GM12878 (cell line): ENCODE measurements around the gene FAM120AOS. TPM values are rescaled to one million over a fixed set of nuclear protein-coding genes. Genes with fewer than 3 reads are reported as not detected.

Source experiments
- ATAC-seq: fragments of 200-7000 bp; cut with Tn5 transposase; 3 replicates; pipeline ENCODE4 v1.9.1; 2020; ENCODE audit warnings: mild to moderate bottlenecking, moderate library complexity
- BruUV-seq: library from RNA; stranded (reverse); fragments of 400-500 nt; replicated peaks from 2 replicates; lab custom pipeline; 2021; lab: Mats Ljungman, UMichigan
- CTCF ChIA-PET: fragments of 300-600 bp; sonication (Branson Sonifier 250); formaldehyde crosslinking; extraction: SDS; loops from one replicate; lab custom pipeline; 2021; ENCODE audit warnings: inconsistent platforms; lab: Yijun Ruan, JAX
- POLR2A ChIA-PET: fragments of 350-600 bp; formaldehyde crosslinking; extraction: SDS; loops from one replicate; lab custom pipeline; 2021; ENCODE audit warnings: inconsistent platforms; lab: Charles Lee
- RAD21 ChIA-PET: fragments of 300-600 bp; sonication (Branson Sonifier 250); formaldehyde crosslinking; loops from one replicate; lab custom pipeline; 2023; ENCODE audit warnings: antibody characterized with exemption; ENCODE audit not compliant: unreplicated experiment; lab: Charles Lee
- SMC1A ChIA-PET: fragments of 300-600 bp; sonication (Branson Sonifier 250); formaldehyde crosslinking; loops from one replicate; lab custom pipeline; 2023; ENCODE audit not compliant: unreplicated experiment, uncharacterized antibody; lab: Charles Lee
- DNase-seq: peaks from one replicate; pipeline ENCODE4 v3.0.0-alpha.2; 2011; ENCODE audit warnings: low read depth, low spot score
- FAIRE-seq: peaks from 3 replicates; lab custom pipeline; 2011; peaks lifted over from hg19 to GRCh38; lab: Jason Lieb, UNC
- H2AFZ ChIP-seq: 2 replicates; pipeline ENCODE4 v1.6.0; 2011; ENCODE audit warnings: low read depth, low read length, control low read depth; ENCODE audit not compliant: control insufficient read depth
- H3K27ac ChIP-seq: 2 replicates; pipeline ENCODE4 v1.5.1; 2011; ENCODE audit warnings: control low read depth; ENCODE audit not compliant: control insufficient read depth, insufficient read depth
- H3K27me3 ChIP-seq, 2 experiments: replicated peaks in 1 of 2; 2 replicates each; pipeline versions ENCODE4 v1.6.0 to v1.6.1; 2011; ENCODE audit warnings: low read length in 1 of 2; ENCODE audit not compliant: control insufficient read depth in 2 of 2, insufficient read depth in 2 of 2
- H3K36me3 ChIP-seq, 2 experiments: 2 replicates each; pipeline ENCODE4 v1.5.1; 2011; ENCODE audit warnings: low read length in 1 of 2; ENCODE audit not compliant: control insufficient read depth in 2 of 2, insufficient read depth in 2 of 2
- H3K4me1 ChIP-seq: 2 replicates; pipeline ENCODE4 v1.6.1; 2011; ENCODE audit warnings: mild to moderate bottlenecking, low read length, moderate library complexity, mixed read lengths; ENCODE audit not compliant: control insufficient read depth, insufficient read depth
- H3K4me2 ChIP-seq: 2 replicates; pipeline ENCODE4 v1.6.0; 2011; ENCODE audit warnings: control low read depth; ENCODE audit not compliant: control insufficient read depth, insufficient read depth
- H3K4me3 ChIP-seq: fragments of 200-600 bp; sonication (generic); 2 replicates; pipeline ENCODE4 v1.5.1; 2016
- H3K79me2 ChIP-seq: 2 replicates; pipeline ENCODE4 v1.6.0; 2011; ENCODE audit warnings: low read length; ENCODE audit not compliant: control insufficient read depth, insufficient read depth
- H3K9ac ChIP-seq: 2 replicates; pipeline ENCODE4 v1.8.0; 2011; ENCODE audit warnings: low read length, control low read depth, mixed read lengths; ENCODE audit not compliant: control insufficient read depth, insufficient read depth
- H3K9me3 ChIP-seq: replicated peaks from 3 replicates; pipeline ENCODE4 v1.5.1; 2011; ENCODE audit warnings: mild to moderate bottlenecking, low read length; ENCODE audit not compliant: control insufficient read depth, insufficient read depth
- H4K20me1 ChIP-seq: 2 replicates; pipeline ENCODE4 v1.6.0; 2011; ENCODE audit not compliant: control insufficient read depth, insufficient read depth
- ASH2L ChIP-seq: fragments of 300-600, 200-600 bp; sonication (generic); IDR thresholded peaks from 2 replicates; pipeline ENCODE4 v1.6.1; 2017; ENCODE audit warnings: low read depth, mild to moderate bottlenecking, borderline replicate concordance
- BCLAF1 ChIP-seq: fragments of 450-650 bp; IDR thresholded peaks from 2 replicates; pipeline ENCODE4 v1.6.1; 2017; ENCODE audit warnings: antibody characterized with exemption, mild to moderate bottlenecking, moderate library complexity
- CBFB ChIP-seq: IDR thresholded peaks from 2 replicates; pipeline ENCODE4 v1.6.1; 2016; ENCODE audit warnings: antibody characterized with exemption, low read depth
- CBX5 ChIP-seq: sonication (generic); IDR thresholded peaks from 2 replicates; pipeline ENCODE4 v1.6.1; 2016; ENCODE audit warnings: low read depth, moderate library complexity, mild to moderate bottlenecking, inconsistent platforms
- DPF2 ChIP-seq: fragments of 450-650 bp; IDR thresholded peaks from 2 replicates; pipeline ENCODE4 v1.6.1; 2017; ENCODE audit warnings: mild to moderate bottlenecking
- GATAD2B ChIP-seq: fragments of 450-650 bp; conservative IDR thresholded peaks from 2 replicates; pipeline ENCODE4 v1.6.1; 2017; ENCODE audit warnings: low read depth, mild to moderate bottlenecking, moderate library complexity
- IKZF1 ChIP-seq: fragments of 450-650 bp; conservative IDR thresholded peaks from 2 replicates; pipeline ENCODE4 v1.6.1; 2017; ENCODE audit warnings: antibody characterized with exemption, mild to moderate bottlenecking
- KLF5 ChIP-seq: fragments of 450-650 bp; IDR thresholded peaks from 2 replicates; pipeline ENCODE4 v1.6.1; 2014; ENCODE audit warnings: mild to moderate bottlenecking; ENCODE audit not compliant: partially characterized antibody
- MEF2B ChIP-seq: fragments of 450-650 bp; IDR thresholded peaks from 2 replicates; pipeline ENCODE4 v1.6.1; 2018; ENCODE audit warnings: mild to moderate bottlenecking, moderate library complexity; ENCODE audit not compliant: partially characterized antibody, poor library complexity, severe bottlenecking
- MTA3 ChIP-seq: IDR thresholded peaks from 2 replicates; pipeline ENCODE4 v1.6.1; 2012; ENCODE audit warnings: low read length, inconsistent platforms, borderline replicate concordance
- PAX8 ChIP-seq: fragments of 450-650 bp; IDR thresholded peaks from 2 replicates; pipeline ENCODE4 v1.6.1; 2017; ENCODE audit warnings: mild to moderate bottlenecking, moderate library complexity
- RB1 ChIP-seq: fragments of 450-650 bp; formaldehyde crosslinking; IDR thresholded peaks from 2 replicates; pipeline ENCODE4 v1.6.1; 2017; ENCODE audit warnings: mild to moderate bottlenecking, borderline replicate concordance
- RBBP5 ChIP-seq: fragments of 200-600 bp; sonication (generic); conservative IDR thresholded peaks from 2 replicates; pipeline ENCODE4 v1.6.1; 2016
- RUNX3 ChIP-seq: IDR thresholded peaks from 2 replicates; pipeline ENCODE4 v1.6.1; 2012; ENCODE audit warnings: low read length, inconsistent platforms
- SREBF2 ChIP-seq: IDR thresholded peaks from 2 replicates; pipeline ENCODE4 v1.6.1; 2012; ENCODE audit warnings: mild to moderate bottlenecking, low read length
- TAF1 ChIP-seq: IDR thresholded peaks from 2 replicates; pipeline ENCODE4 v1.6.1; 2011; ENCODE audit warnings: mild to moderate bottlenecking, low read depth, low read length, borderline replicate concordance
- WGBS: methylation state at CpG from one replicate; pipeline ENCODE4 v1.1.6; 2016; ENCODE audit warnings: low lambda C conversion rate; ENCODE audit not compliant: insufficient replicate concordance, insufficient coverage; ENCODE audit errors: missing lambda C conversion rate; 5-methylcytosine and 5-hydroxymethylcytosine counted together
- in situ Hi-C: fragments of 300-500 bp; cut with MboI; formaldehyde crosslinking; loops from 9 replicates; pipeline ENCODE4 v1.14.3; 2018; ENCODE audit warnings: mixed read lengths
- intact Hi-C: fragments of 100-400 bp; cut with micrococcal nuclease; formaldehyde crosslinking; loops from one replicate; pipeline ENCODE4 v1.14.2; 2022; ENCODE audit not compliant: unreplicated experiment
- polyA plus RNA-seq, 11 experiments: library from polyadenylated mRNA; depleted of rRNA in 4 of 11; unstranded in 6 of 11; stranded (reverse) in 5 of 11; fragments of >200 nt; fragmentation: Nextera tagmentation in 4 of 11; fragmentation: Illumina TruSeq in 1 of 11; extraction: Ambion mirVana in 4 of 11; extraction: Trizol in 1 of 11; gene quantifications; 1 replicate in 1 of 11; 2 replicates in 10 of 11; pipeline versions ENCODE4 v1.2.1 to v1.2.3, GENCODE V29; 2011 to 2016; ENCODE audit warnings: inconsistent platforms in 2 of 11, missing spikeins in 2 of 11, low read depth in 1 of 11
- total RNA-seq, 4 experiments: library from RNA; depleted of rRNA in 3 of 4; stranded (reverse); fragments of >200 nt in 3 of 4; fragmentation: Illumina TruSeq in 1 of 4; extraction: Trizol in 1 of 4; gene quantifications; 2 replicates each; pipeline versions ENCODE4 v1.2.1 to v1.2.3, GENCODE V29; 2013 to 2021
- TF ChIP-seq, protein P1 (sequence below): fragments of 150-350 bp; IDR thresholded peaks from 2 replicates; pipeline ENCODE4 v1.6.1; 2016; ENCODE audit warnings: low read depth, low read length
- TF ChIP-seq, protein P2 (sequence below): IDR thresholded peaks from 2 replicates; pipeline ENCODE4 v1.6.1; 2011; ENCODE audit warnings: low read depth, low read length, improper control_type of control experiment, borderline replicate concordance

The FAM120AOS gene
- total and polyA plus RNA-seq, 10 of the 15 experiments (the other 5 are each of a cell fraction or from before 2014, with no cell fraction given): 15.9 to 55.1 (median 34.6) TPM

DNA sequence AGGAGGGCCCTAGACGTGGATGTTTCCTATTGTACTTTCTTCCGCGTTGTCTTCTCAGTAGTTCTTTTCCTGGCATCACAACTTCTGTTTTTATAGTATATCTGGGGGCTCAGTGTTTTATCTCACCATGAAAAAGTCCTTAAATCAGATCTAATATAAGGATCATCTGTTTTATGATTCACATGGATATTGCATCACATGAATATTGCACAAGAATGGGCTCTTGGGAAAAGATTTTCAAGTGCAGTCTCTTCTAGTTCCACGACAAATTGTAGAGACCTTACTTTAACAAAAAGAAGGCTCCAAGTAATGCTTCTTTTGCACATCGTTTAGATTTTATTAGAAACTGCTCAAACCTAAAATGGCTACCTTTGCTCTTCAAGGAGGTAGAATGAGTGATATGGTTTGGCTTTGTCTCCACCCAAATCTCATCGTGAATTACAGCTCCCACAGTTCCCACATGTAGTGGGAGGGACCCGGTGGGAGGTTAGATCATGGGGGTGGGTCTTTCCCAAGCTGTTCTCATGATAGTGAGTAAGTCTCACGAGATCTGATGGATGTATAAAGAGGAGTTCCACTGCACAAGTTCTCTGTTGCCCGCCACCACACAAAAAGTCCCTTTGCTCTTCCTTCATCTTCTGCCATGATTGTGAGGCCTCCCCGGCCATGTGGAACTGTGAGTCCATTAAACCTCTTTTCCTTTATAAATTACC is 55.6 kb downstream of the FAM120AOS start:
- H3K4me3 ChIP-seq: no peak overlapping the region
- H3K27ac ChIP-seq: no peak overlapping the region
- H3K9me3 ChIP-seq: no peaks in the 10 kb centered on the region
- ATAC-seq (no peak), FAIRE-seq (no peak), DNase-seq (no peak)
- H3K79me2 ChIP-seq: no peaks in the 10 kb centered on the region
- in situ Hi-C loops (no loop called here), intact Hi-C loops (no loop called here)
- 48% methylated on average over 10 of the region's 10 CpGs for WGBS
- no peaks in the 10 kb centered on the region for H4K20me1 ChIP-seq
- RAD21 ChIA-PET: no interaction called here
- H3K27me3 ChIP-seq: peaks cover 0 to 2% of the 10 kb centered on the region in 2 experiments; a peak in 1 of 4 replicates
- no peak overlapping the region for H3K9ac ChIP-seq
- BruUV-seq: no TSS peak
- no peaks in the 10 kb centered on the region for H3K4me1 ChIP-seq
- H3K4me2 ChIP-seq: no peak overlapping the region
- CTCF ChIA-PET: no interaction called here
- SMC1A ChIA-PET: no interaction called here
- H3K36me3 ChIP-seq: no peaks in the 10 kb centered on the region
- no peak for TF ChIP-seq CBX5
- TF ChIP-seq CBFB: no peak
- TF ChIP-seq GATAD2B: no peak
- no peak for TF ChIP-seq RB1
- TF ChIP-seq KLF5: no peak
- TF ChIP-seq BCLAF1: no peak
- no peak for TF ChIP-seq RUNX3
- no peak for TF ChIP-seq MEF2B
- no peak for TF ChIP-seq PAX8
- TF ChIP-seq, protein P1, sequence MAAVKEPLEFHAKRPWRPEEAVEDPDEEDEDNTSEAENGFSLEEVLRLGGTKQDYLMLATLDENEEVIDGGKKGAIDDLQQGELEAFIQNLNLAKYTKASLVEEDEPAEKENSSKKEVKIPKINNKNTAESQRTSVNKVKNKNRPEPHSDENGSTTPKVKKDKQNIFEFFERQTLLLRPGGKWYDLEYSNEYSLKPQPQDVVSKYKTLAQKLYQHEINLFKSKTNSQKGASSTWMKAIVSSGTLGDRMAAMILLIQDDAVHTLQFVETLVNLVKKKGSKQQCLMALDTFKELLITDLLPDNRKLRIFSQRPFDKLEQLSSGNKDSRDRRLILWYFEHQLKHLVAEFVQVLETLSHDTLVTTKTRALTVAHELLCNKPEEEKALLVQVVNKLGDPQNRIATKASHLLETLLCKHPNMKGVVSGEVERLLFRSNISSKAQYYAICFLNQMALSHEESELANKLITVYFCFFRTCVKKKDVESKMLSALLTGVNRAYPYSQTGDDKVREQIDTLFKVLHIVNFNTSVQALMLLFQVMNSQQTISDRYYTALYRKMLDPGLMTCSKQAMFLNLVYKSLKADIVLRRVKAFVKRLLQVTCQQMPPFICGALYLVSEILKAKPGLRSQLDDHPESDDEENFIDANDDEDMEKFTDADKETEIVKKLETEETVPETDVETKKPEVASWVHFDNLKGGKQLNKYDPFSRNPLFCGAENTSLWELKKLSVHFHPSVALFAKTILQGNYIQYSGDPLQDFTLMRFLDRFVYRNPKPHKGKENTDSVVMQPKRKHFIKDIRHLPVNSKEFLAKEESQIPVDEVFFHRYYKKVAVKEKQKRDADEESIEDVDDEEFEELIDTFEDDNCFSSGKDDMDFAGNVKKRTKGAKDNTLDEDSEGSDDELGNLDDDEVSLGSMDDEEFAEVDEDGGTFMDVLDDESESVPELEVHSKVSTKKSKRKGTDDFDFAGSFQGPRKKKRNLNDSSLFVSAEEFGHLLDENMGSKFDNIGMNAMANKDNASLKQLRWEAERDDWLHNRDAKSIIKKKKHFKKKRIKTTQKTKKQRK: no peak
- no peak for TF ChIP-seq IKZF1
- TF ChIP-seq, protein P2, sequence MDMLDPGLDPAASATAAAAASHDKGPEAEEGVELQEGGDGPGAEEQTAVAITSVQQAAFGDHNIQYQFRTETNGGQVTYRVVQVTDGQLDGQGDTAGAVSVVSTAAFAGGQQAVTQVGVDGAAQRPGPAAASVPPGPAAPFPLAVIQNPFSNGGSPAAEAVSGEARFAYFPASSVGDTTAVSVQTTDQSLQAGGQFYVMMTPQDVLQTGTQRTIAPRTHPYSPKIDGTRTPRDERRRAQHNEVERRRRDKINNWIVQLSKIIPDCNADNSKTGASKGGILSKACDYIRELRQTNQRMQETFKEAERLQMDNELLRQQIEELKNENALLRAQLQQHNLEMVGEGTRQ: no peak
- no peak for TF ChIP-seq TAF1
- no peak for TF ChIP-seq MTA3
- TF ChIP-seq RBBP5: no peak
- TF ChIP-seq ASH2L: no peak
- TF ChIP-seq SREBF2: no peak
- no peak for TF ChIP-seq DPF2
- POLR2A ChIA-PET: no interaction called here
- no peak overlapping the region for H2AFZ ChIP-seq
